Mucosa of stomach (tissue), 1 donor: ENCODE results near the gene USP3.

Experiments
- H3K27me3 ChIP-seq: one replicate; pipeline ENCODE4 v1.7.0; 2013; ENCODE audit warnings: mild to moderate bottlenecking, low read length; ENCODE audit not compliant: control insufficient read depth, insufficient read depth
- H3K36me3 ChIP-seq: one replicate; pipeline ENCODE4 v1.7.0; 2013; ENCODE audit warnings: low read length; ENCODE audit not compliant: control insufficient read depth, insufficient read depth
- H3K4me1 ChIP-seq: one replicate; pipeline ENCODE4 v1.7.0; 2013; ENCODE audit warnings: mild to moderate bottlenecking, low read length; ENCODE audit not compliant: control insufficient read depth, insufficient read depth
- H3K4me3 ChIP-seq: one replicate; pipeline ENCODE4 v1.7.0; 2013; ENCODE audit warnings: low read length
- H3K9ac ChIP-seq: one replicate; pipeline ENCODE4 v1.7.0; 2013; ENCODE audit warnings: mild to moderate bottlenecking, low read length, moderate library complexity
- H3K9me3 ChIP-seq: one replicate; pipeline ENCODE4 v1.7.0; 2013; ENCODE audit warnings: mild to moderate bottlenecking, low read length, moderate library complexity; ENCODE audit not compliant: control insufficient read depth
- donor health status: Pancreatic carcinoma.

USP3 gene

GRCh38 chr15:63466378-63467192 lies 37.8 kb upstream of the USP3 start:
- Histone ChIP-seq H3K9ac (peak overlapping the region; percentile 0), H3K9me3 (no peaks in the 10 kb centered on the region), H3K27me3 (no peaks in the 10 kb centered on the region), H3K36me3 (no peaks in the 10 kb centered on the region), H3K4me1 (peaks cover 48% of the 10 kb centered on the region), H3K4me3 (no peak overlapping the region)

- H3K9ac ChIP-seq, result no peak overlapping the region
- H3K27me3 ChIP-seq, result no peaks in the 10 kb centered on the region
- H3K4me3 ChIP-seq, result no peak overlapping the region
- no peaks in the 10 kb centered on the region for H3K9me3 ChIP-seq
- no peaks in the 10 kb centered on the region for H3K36me3 ChIP-seq
- H3K4me1 ChIP-seq, result peaks cover 38% of the 10 kb centered on the region
Measured at GRCh38 chr15:63469190-63469589, 35.2 kb upstream of the USP3 start.

GRCh38 chr15:63469984-63470383 lies 34.4 kb upstream of the USP3 start:
- H3K4me3 ChIP-seq, result no peak overlapping the region
- no peak overlapping the region for H3K9ac ChIP-seq
- no peaks in the 10 kb centered on the region for H3K36me3 ChIP-seq
- H3K9me3 ChIP-seq, result no peaks in the 10 kb centered on the region
- no peaks in the 10 kb centered on the region for H3K27me3 ChIP-seq
- peaks cover 38% of the 10 kb centered on the region for H3K4me1 ChIP-seq

GRCh38 chr15:63473007-63473748 lies 31.2 kb upstream of the USP3 start:
- H3K36me3 ChIP-seq, result no peaks in the 10 kb centered on the region
- H3K9me3 ChIP-seq, result no peaks in the 10 kb centered on the region
- no peaks in the 10 kb centered on the region for H3K27me3 ChIP-seq
- H3K9ac ChIP-seq, result peak overlapping the region; percentile 42
- peaks cover 40% of the 10 kb centered on the region for H3K4me1 ChIP-seq
- no peak overlapping the region for H3K4me3 ChIP-seq

GRCh38 chr15:63473749-63473998 lies 30.7 kb upstream of the USP3 start:
- Histone ChIP-seq H3K9me3 (no peaks in the 10 kb centered on the region), H3K9ac (peak overlapping the region; percentile 42), H3K4me3 (no peak overlapping the region), H3K4me1 (peaks cover 40% of the 10 kb centered on the region), H3K27me3 (no peaks in the 10 kb centered on the region), H3K36me3 (no peaks in the 10 kb centered on the region)

- Histone ChIP-seq H3K36me3 (no peaks in the 10 kb centered on the region), H3K9ac (peak overlapping the region; percentile 42), H3K4me3 (no peak overlapping the region), H3K9me3 (no peaks in the 10 kb centered on the region), H3K27me3 (no peaks in the 10 kb centered on the region), H3K4me1 (peaks cover 40% of the 10 kb centered on the region)
Measured at GRCh38 chr15:63473999-63474809, 30.2 kb upstream of the USP3 start.

GRCh38 chr15:63474810-63475316 lies 29.5 kb upstream of the USP3 start:
- Histone ChIP-seq H3K4me1 (peaks cover 40% of the 10 kb centered on the region), H3K27me3 (no peaks in the 10 kb centered on the region), H3K9me3 (no peaks in the 10 kb centered on the region), H3K4me3 (no peak overlapping the region), H3K36me3 (no peaks in the 10 kb centered on the region), H3K9ac (no peak overlapping the region)

- H3K9me3 ChIP-seq, result no peaks in the 10 kb centered on the region
- H3K36me3 ChIP-seq, result no peaks in the 10 kb centered on the region
- H3K27me3 ChIP-seq, result no peaks in the 10 kb centered on the region
- peaks cover 41% of the 10 kb centered on the region for H3K4me1 ChIP-seq
- H3K4me3 ChIP-seq, result no peak overlapping the region
- no peak overlapping the region for H3K9ac ChIP-seq
Measured at GRCh38 chr15:63475707-63476106, 28.7 kb upstream of the USP3 start.

GRCh38 chr15:63476229-63476632 lies 28.2 kb upstream of the USP3 start:
- H3K4me1 ChIP-seq, result peaks cover 46% of the 10 kb centered on the region
- no peak overlapping the region for H3K9ac ChIP-seq
- H3K27me3 ChIP-seq, result no peaks in the 10 kb centered on the region
- H3K36me3 ChIP-seq, result no peaks in the 10 kb centered on the region
- H3K9me3 ChIP-seq, result no peaks in the 10 kb centered on the region
- H3K4me3 ChIP-seq, result no peak overlapping the region

GRCh38 chr15:63478243-63478642 lies 26.1 kb upstream of the USP3 start:
- no peak overlapping the region for H3K4me3 ChIP-seq
- H3K9me3 ChIP-seq, result no peaks in the 10 kb centered on the region
- H3K27me3 ChIP-seq, result no peaks in the 10 kb centered on the region
- H3K4me1 ChIP-seq, result peaks cover 43% of the 10 kb centered on the region
- no peaks in the 10 kb centered on the region for H3K36me3 ChIP-seq
- no peak overlapping the region for H3K9ac ChIP-seq

GRCh38 chr15:63480441-63480821 lies 24.0 kb upstream of the USP3 start:
- H3K9me3 ChIP-seq, result no peaks in the 10 kb centered on the region
- peaks cover 24% of the 10 kb centered on the region for H3K4me1 ChIP-seq
- H3K9ac ChIP-seq, result no peak overlapping the region
- H3K27me3 ChIP-seq, result no peaks in the 10 kb centered on the region
- H3K4me3 ChIP-seq, result no peak overlapping the region
- no peaks in the 10 kb centered on the region for H3K36me3 ChIP-seq
